Activated T-helper 1 cell treated with anti-CD3 and anti-CD28 coated beads, Interleukin-12 subunit alpha, Interleukin-12 subunit beta, Interleukin-2, Interleukin-4 antibody, amounts not matched to agents 30 ng/mL and 10 ng/mL and 1 ng/mL, durations not matched to agents 14 hours and 24 hours and 36 hours (primary cell): ENCODE results near the gene STMN1. TPM values are rescaled to one million over a fixed set of nuclear protein-coding genes. Genes with fewer than 3 reads are reported as not detected.

Experiments used
- DNase-seq: peaks from one replicate; pipeline ENCODE4 v3.0.0; 2021; ENCODE audit warnings: low spot score
- H3K27ac Mint-ChIP-seq: one replicate; pipeline ENCODE4 v1.8.0; 2021; ENCODE audit warnings: mild to moderate bottlenecking, mixed read lengths
- H3K27me3 Mint-ChIP-seq: one replicate; pipeline ENCODE4 v1.8.0; 2022; ENCODE audit warnings: mild to moderate bottlenecking, moderate library complexity, mixed read lengths; ENCODE audit not compliant: insufficient read depth
- H3K36me3 Mint-ChIP-seq: one replicate; pipeline ENCODE4 v1.8.0; 2021; ENCODE audit warnings: low read depth, mixed read lengths
- H3K4me1 Mint-ChIP-seq: one replicate; pipeline ENCODE4 v1.8.0; 2021; ENCODE audit warnings: low read depth, mixed read lengths
- H3K4me3 Mint-ChIP-seq: one replicate; pipeline ENCODE4 v1.8.0; 2021; ENCODE audit warnings: mild to moderate bottlenecking, moderate library complexity, mixed read lengths
- H3K9me3 Mint-ChIP-seq: one replicate; pipeline ENCODE4 v1.8.0; 2021; ENCODE audit warnings: mixed read lengths
- intact Hi-C: fragments of 100-400 bp; cut with micrococcal nuclease; formaldehyde crosslinking; loops from one replicate; pipeline ENCODE4 v1.15.1; 2024
- total RNA-seq: library from RNA; stranded (reverse); gene quantifications from 2 replicates; pipeline ENCODE4 v1.2.3, GENCODE V29; 2022

The STMN1 gene
- total RNA-seq, 1 donor from 2014 or later, result 203 TPM

DNA sequence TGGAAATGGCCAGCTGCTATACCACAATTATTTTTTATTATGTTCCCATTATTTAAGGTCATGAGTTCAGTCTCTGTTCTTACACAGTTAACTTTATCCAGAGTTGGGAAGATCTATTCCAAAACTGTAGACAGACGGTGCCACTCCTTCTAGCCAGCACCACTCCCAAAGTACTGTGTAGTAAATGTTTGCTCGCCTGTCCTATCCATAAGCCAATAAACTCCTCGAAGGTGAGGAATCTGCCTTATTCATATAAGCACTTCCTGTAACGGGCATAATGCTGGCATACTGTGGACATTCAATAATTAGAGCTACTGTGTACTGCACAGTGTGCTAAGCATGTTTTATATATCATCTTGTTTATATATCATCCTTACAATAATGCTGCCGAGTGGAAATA, 26.1 kb upstream of the STMN1 start:
- peaks cover 9% of the 10 kb centered on the region for H3K27me3 Mint-ChIP-seq
- H3K4me3 Mint-ChIP-seq, result no peak overlapping the region
- no peak for DNase-seq
- no peaks in the 10 kb centered on the region for H3K36me3 Mint-ChIP-seq
- H3K9me3 Mint-ChIP-seq, result no peaks in the 10 kb centered on the region
- intact Hi-C loops, result no loop called here
- no peaks in the 10 kb centered on the region for H3K4me1 Mint-ChIP-seq
- H3K27ac Mint-ChIP-seq, result no peak overlapping the region

DNA sequence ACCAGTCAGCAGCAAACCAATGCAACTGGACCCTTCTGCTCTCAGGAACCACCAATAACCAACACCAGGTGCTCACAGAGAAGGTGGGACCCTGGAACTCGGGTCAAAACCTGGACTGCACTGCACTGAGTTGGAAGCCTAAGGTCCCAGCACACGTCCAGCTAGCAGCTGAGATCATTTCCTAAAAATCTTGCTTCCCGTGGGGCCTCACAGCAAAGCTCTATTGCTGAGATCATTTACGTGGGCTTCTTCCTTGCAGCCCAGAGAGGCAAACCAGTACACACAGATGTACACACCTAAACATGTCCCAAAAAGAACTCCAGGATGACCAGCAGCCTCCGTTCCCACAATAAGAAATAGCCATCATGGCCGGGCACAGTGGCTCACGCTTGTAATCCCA, 22.8 kb upstream of the STMN1 start:
- Mint-ChIP-seq H3K4me3 (no peak overlapping the region), H3K36me3 (no peaks in the 10 kb centered on the region), H3K27me3 (peaks cover 30% of the 10 kb centered on the region), H3K9me3 (no peaks in the 10 kb centered on the region), H3K4me1 (no peaks in the 10 kb centered on the region), H3K27ac (no peak overlapping the region)
- no peak for DNase-seq
- intact Hi-C loops, result no loop called here

DNA sequence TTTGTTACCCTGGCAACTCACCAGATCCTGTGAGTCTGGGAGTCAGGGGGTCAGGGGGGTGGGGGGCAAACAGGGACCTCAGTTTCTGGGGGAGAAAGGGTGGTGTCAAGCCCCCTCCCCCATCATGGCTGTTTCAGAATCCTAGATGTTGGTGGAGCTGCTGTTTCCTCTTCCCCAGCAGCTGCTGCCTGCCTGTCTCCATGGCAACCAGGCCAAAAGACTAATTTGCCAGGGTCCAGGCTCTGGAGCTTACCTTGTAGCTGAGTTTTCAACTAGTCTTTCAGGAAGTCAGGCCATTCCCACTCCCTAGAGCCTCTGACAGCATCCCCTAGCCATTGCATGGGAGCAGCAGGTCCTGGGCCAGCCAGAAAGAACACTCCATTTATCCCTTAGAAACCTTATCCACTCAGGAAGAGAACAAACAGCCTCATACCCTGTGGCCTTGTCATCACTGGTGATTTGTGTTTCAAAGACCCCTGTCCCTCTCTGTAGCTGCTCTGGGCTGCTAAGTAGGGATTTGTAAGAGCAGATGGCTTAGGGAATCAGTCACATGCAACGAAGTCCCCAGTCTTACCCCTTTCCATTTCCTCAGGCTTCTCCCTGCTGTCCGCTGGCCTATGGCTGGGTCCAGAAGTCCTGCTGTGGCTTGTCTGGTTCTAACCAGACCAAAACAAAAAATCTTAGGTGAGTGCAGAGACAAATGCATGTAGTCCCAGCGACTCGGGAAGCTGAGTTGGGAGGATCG, 21.5 kb upstream of the STMN1 start:
- DNase-seq, result no peak
- intact Hi-C loops, result no loop called here
- Mint-ChIP-seq H3K4me3 (no peak overlapping the region), H3K4me1 (peaks cover 7% of the 10 kb centered on the region), H3K27me3 (peaks cover 42% of the 10 kb centered on the region), H3K9me3 (no peaks in the 10 kb centered on the region), H3K36me3 (no peaks in the 10 kb centered on the region), H3K27ac (no peak overlapping the region)

DNA sequence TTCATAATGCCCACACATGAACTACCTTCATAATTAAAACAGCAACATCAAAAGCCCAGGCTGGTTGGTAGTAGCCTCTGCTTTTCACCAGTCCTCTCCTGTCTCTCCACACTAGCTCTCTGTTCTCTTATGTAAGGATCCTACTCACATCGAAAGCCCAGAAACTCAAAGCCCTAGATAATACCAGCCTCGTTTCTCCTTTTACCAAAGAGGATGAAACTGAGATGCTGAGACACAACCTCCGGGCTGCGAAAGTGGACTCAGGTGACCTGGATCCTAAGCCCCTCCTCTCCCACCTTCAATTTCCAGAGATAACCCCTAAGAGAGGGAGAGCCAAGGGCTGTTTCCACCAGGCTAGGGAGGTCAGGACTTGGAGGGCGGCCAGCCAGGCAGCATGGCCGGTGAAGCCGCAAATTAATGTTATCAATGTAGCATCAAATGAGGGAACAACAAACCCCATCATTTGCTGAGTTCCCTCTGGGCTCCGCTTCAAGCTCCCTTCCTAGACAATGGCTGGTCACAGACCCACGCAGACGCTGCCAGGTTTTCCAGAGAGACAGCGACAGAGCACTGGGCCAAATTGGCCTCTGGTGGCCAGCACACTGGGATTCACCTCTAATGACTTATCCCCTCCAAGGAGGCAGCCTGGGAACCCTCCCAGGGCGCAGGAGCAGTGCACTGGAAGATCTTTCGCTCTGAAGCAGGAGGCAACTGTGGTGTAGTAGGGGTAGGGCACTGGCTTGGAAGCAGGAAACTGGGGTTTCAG, 20.7 kb upstream of the STMN1 start:
- Mint-ChIP-seq H3K27ac (no peak overlapping the region), H3K9me3 (no peaks in the 10 kb centered on the region), H3K4me3 (no peak overlapping the region), H3K4me1 (peaks cover 14% of the 10 kb centered on the region), H3K36me3 (peaks cover 3% of the 10 kb centered on the region), H3K27me3 (peaks cover 43% of the 10 kb centered on the region)
- intact Hi-C loops, result no loop called here
- no peak for DNase-seq

DNA sequence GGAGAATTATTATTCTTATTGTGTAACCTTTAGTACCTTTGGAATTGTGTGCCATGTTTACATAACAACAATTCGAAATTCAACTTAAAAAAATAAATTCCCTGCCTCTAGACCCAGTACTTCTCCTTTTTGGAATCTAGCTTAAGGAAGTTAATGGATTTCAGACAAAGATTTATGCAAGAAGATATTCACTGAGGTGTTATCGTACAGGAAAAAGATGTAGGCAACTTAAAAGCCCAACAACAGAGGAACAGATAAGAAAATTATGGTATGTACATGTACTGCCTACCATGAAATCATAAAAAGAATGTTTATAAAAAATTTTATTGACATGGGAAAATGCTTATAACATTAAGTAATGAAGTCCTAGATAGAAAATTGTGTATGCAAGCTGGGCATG, 18.2 kb upstream of the STMN1 start:
- no peaks in the 10 kb centered on the region for H3K9me3 Mint-ChIP-seq
- peaks cover 3% of the 10 kb centered on the region for H3K36me3 Mint-ChIP-seq
- peaks cover 16% of the 10 kb centered on the region for H3K4me1 Mint-ChIP-seq
- no peak overlapping the region for H3K27ac Mint-ChIP-seq
- DNase-seq, result no peak
- intact Hi-C loops, result loop anchor here (5.0 kb wide), 1 partner anchor 48 kb away; no protein-coding TSS in a partner anchor
- peaks cover 43% of the 10 kb centered on the region for H3K27me3 Mint-ChIP-seq
- no peak overlapping the region for H3K4me3 Mint-ChIP-seq

DNA sequence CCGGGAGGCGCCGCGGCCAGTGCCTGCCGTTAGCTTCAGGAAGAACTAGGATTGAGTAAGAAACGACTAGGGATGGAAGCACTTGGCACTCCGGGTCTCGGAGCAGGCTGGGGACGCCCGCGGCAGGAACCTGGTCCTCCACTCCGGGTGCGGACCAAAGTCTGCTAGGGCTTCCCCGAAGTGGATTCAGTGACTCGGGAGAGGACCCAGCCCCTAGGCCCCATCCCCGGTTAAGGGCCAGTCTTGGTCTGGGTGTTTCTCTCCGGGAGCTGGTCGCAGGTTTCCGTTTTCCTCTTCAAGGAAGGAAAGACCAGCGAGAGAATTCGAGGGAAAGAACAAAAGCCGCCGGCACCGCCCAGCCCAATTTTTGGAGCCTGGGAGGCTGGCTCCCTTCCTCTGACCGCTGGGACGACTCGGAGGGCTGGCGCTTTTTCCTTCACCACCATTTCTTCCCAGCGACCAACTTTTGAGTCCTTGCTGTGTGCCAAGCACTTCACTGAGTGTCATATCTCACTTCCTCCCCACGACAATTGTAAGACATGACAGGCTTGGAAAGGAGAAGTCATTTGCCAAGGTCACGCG, 16.8 kb upstream of the STMN1 start:
- Mint-ChIP-seq H3K36me3 (peaks cover 4% of the 10 kb centered on the region), H3K9me3 (no peaks in the 10 kb centered on the region), H3K4me3 (peak overlapping the region; percentile 54), H3K27me3 (peaks cover 41% of the 10 kb centered on the region), H3K27ac (no peak overlapping the region), H3K4me1 (peaks cover 23% of the 10 kb centered on the region)
- DNase-seq, result no peak
- intact Hi-C loops, result loop anchor here (2.0 to 5.0 kb wide), 2 partner anchors 16 to 49 kb away; partner anchors contain the start of gene STMN1

DNA sequence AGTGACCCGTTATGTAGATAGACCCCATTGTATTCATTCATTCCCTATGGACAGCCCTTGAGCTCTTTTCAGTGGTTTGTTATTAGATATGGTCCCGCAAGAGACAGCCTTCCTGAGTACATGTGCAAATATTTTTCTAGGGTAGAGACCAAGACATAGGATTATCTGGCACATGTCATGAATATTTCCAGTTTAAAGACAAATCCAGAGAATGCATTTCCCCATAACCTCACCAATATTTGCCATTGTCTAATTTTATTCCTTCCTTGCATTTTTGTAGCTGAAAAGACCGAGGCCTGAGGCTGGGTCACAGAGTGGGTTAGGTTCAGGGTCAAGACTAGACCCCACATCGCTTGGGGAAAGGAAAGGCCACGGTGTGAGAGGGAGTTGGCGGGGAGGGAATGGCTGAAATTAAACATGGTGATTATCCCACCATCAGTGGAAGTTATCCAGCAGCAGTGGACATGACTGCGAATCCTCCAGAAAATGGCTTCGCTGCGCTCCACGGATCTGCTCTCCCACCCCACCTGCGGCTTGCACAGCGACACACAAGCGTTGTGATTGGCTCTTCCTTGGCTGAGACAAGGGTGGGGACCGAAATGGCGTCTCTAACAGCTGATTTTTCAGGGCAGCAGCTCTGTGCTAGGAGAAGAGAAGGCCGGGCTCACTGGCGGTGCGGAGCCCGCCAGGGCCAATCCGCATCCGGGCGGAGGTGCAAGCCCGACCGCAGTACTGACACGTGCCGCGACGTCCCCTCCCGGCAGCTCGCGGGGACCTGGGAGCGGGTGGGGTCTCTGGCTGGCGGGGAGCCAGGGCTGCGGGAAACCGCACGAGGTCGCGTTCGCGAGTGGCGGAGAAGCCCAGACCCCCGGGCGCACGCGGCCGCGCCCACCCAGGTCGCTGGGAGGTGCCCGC, 16.1 kb upstream of the STMN1 start:
- Mint-ChIP-seq H3K36me3 (peaks cover 5% of the 10 kb centered on the region), H3K4me1 (peaks cover 29% of the 10 kb centered on the region), H3K4me3 (peak overlapping the region; percentile 75), H3K9me3 (no peaks in the 10 kb centered on the region), H3K27ac (peak overlapping the region; percentile 23), H3K27me3 (peaks cover 41% of the 10 kb centered on the region)
- intact Hi-C loops, result loop anchor here (2.0 to 5.0 kb wide), 2 partner anchors 16 to 50 kb away; partner anchors contain the start of gene STMN1
- peak; percentile 38 for DNase-seq

DNA sequence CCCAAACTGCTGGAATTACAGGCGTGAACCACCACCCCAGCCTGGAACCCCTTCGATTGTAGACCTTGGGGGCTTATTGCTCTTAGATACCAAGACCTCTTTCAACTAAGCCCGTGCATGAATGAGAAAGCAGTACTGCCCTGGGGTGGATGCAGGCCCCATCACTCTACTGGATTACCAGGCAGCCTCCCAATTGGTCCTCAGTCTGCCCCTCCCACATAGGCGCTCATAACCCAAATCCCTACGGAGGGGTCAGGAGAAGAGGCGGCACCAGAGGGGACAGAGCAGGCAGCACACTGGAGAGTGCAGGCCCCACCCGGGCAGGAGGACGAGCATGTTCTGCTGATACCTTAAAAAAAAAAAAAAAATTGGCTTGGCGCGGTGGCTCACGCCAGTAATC, 12.4 kb upstream of the STMN1 start:
- intact Hi-C loops, result no loop called here
- Mint-ChIP-seq H3K4me3 (no peak overlapping the region), H3K36me3 (peaks cover 5% of the 10 kb centered on the region), H3K4me1 (peaks cover 27% of the 10 kb centered on the region), H3K27ac (no peak overlapping the region), H3K9me3 (no peaks in the 10 kb centered on the region), H3K27me3 (peaks cover 18% of the 10 kb centered on the region)
- no peak for DNase-seq

DNA sequence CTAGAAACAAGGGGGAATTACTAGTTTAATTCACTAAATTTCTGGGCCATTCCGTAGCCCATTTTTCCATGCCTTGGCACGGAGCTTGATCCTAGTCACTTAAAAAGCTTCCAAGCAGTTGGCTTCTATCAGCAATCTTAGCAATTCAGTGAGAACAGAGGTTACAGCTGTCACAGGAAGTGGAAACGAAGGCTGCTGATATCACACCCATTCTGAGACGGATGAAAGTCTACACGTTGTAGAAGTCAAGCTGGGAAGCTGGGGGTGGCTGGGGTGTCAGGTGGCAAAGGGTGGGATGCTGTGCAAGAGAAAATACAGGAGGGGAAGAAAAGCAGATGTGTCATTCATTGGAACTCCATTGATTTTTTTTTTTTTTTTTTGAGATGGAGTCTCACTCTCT, 11.8 kb upstream of the STMN1 start:
- peaks cover 12% of the 10 kb centered on the region for H3K27me3 Mint-ChIP-seq
- intact Hi-C loops, result no loop called here
- H3K9me3 Mint-ChIP-seq, result no peaks in the 10 kb centered on the region
- peaks cover 22% of the 10 kb centered on the region for H3K4me1 Mint-ChIP-seq
- peaks cover 5% of the 10 kb centered on the region for H3K36me3 Mint-ChIP-seq
- no peak overlapping the region for H3K4me3 Mint-ChIP-seq
- no peak for DNase-seq
- H3K27ac Mint-ChIP-seq, result peak overlapping the region; percentile 19

DNA sequence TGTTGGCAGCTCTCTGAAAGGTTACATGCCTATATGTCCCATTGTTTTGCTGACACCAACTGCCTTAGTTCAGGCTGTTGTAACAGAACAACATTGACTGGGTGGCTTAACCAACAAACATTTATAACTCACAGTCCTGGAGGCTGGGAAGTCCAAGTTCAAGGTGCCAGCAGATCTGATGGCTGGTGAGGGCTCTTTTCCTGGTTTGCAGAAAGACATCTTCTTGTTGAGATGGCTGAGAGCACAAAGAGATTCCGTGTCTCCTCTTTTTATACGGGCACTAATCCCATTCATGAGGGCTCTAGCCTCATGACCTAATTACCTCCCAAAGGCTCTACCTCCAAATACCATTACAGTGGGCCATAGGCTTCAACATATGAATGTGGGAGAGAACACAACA, 10.2 kb upstream of the STMN1 start:
- intact Hi-C loops, result no loop called here

DNA sequence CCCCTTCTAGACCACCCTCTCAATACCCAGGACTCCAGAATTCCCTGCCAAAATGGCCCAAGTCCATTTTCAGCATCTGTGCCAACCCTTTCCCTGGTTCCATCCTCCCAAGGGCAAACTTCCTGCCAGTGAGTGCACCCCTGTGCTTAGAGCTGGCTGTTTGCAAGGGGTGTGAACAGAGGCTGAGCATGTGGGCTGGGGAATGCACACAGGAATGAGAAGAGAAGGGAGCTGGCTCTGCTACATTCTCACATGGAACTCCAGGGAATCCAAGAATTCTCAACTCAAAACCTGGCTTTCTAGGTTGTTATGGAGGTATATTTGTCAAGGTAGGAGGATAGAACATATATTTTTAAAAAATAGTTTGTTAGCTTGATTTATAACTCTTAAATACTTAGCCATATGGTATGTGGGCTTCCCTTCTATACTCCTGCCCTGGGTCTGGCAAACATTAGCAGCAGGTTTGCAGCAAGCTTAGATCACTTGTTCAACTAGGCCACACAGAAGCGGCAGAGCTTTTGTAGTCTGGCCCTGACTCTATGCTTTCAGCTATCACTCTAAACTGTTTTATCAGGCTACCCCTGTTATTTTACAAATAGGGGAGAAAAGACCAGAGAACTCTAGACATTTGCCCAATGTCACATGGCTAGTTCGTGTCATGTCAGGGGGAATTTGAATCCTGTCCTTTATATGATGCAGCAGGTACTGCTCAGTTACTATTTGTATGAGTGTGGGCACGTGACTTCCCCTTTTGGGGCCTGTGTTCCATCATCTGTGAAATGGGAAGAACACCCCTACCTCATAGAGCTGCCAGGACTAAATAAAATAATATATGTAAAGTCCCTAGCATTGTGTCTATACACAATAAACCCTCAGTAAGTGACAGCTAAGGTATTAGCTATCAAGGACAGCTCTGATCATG, 8.1 kb upstream of the STMN1 start:
- H3K4me1 Mint-ChIP-seq, result peaks cover 13% of the 10 kb centered on the region
- H3K27ac Mint-ChIP-seq, result no peak overlapping the region
- H3K4me3 Mint-ChIP-seq, result no peak overlapping the region
- intact Hi-C loops, result no loop called here
- no peak for DNase-seq
- no peaks in the 10 kb centered on the region for H3K9me3 Mint-ChIP-seq
- H3K27me3 Mint-ChIP-seq, result peaks cover 3% of the 10 kb centered on the region
- peaks cover 2% of the 10 kb centered on the region for H3K36me3 Mint-ChIP-seq

More for the DNA sequence above, 10.2 kb upstream of the STMN1 start:
- H3K36me3 Mint-ChIP-seq, result peaks cover 2% of the 10 kb centered on the region
- H3K27ac Mint-ChIP-seq, result no peak overlapping the region
- H3K4me1 Mint-ChIP-seq, result peaks cover 13% of the 10 kb centered on the region
- peaks cover 6% of the 10 kb centered on the region for H3K27me3 Mint-ChIP-seq
- no peak overlapping the region for H3K4me3 Mint-ChIP-seq
- no peak for DNase-seq
- H3K9me3 Mint-ChIP-seq, result no peaks in the 10 kb centered on the region
